NCI-H69 (cell line): ENCODE data around the gene SEL1L2.

ENCODE experiments used
- DNase-seq: peaks from one replicate; lab custom pipeline; 2025; lab: John Stamatoyannopoulos, UW

Gene SEL1L2

GRCh38 chr20:13814672-13815071 is 175.7 kb downstream of the SEL1L2 start:
- no peak for DNase-seq

GRCh38 chr20:13813910-13814309 is 176.5 kb downstream of the SEL1L2 start:
- DNase-seq, result no peak

- no peak for DNase-seq
Observed at GRCh38 chr20:13810446-13810845, 180.0 kb downstream of the SEL1L2 start.

- DNase-seq, result no peak
Observed at GRCh38 chr20:13809855-13810254, 180.6 kb downstream of the SEL1L2 start.

GRCh38 chr20:13809373-13809772 is 181.0 kb downstream of the SEL1L2 start:
- DNase-seq, result no peak

- peak; percentile 81 for DNase-seq
Observed at GRCh38 chr20:13800728-13801134, 189.7 kb downstream of the SEL1L2 start.

GRCh38 chr20:13799974-13800373 is 190.4 kb downstream of the SEL1L2 start:
- no peak for DNase-seq
